Neural crest cell (in vitro differentiated cells): ENCODE data around the gene SH3BP5L. TPM values are rescaled to one million over a fixed set of nuclear protein-coding genes. Genes with fewer than 3 reads are reported as not detected.

ENCODE experiments used
- DNase-seq: peaks from one replicate; pipeline ENCODE4 v3.0.0; 2021; ENCODE audit warnings: low read depth, mixed read lengths, low spot score
- H3K27ac Mint-ChIP-seq: one replicate; pipeline ENCODE4 v1.8.0; 2021; ENCODE audit warnings: mild to moderate bottlenecking, mixed read lengths; ENCODE audit not compliant: unreplicated experiment
- H3K27me3 Mint-ChIP-seq: 2 replicates; pipeline ENCODE4 v1.8.0; 2021; ENCODE audit warnings: low read depth, mild to moderate bottlenecking, mixed read lengths
- H3K36me3 Mint-ChIP-seq: 2 replicates; pipeline ENCODE4 v1.8.0; 2021; ENCODE audit warnings: low read depth, mild to moderate bottlenecking, mixed read lengths
- H3K4me1 Mint-ChIP-seq: 2 replicates; pipeline ENCODE4 v1.8.0; 2021; ENCODE audit warnings: mixed read lengths
- H3K4me3 Mint-ChIP-seq: one replicate; pipeline ENCODE4 v1.8.0; 2021; ENCODE audit warnings: mild to moderate bottlenecking, mixed read lengths
- H3K9me3 Mint-ChIP-seq: 2 replicates; pipeline ENCODE4 v1.8.0; 2021; ENCODE audit warnings: mixed read lengths
- total RNA-seq: library from RNA; stranded (reverse); gene quantifications from 2 replicates; pipeline ENCODE4 v1.2.1, GENCODE V29; 2021
- TF ChIP-seq, protein P1 (sequence below): fragments of 200-600 bp; sonication (generic); conservative IDR thresholded peaks from 2 replicates; pipeline ENCODE4 v1.5.0; 2021; ENCODE audit warnings: antibody characterized with exemption, mild to moderate bottlenecking

Gene SH3BP5L
- total RNA-seq, 1 donor from 2014 or later, result 28.9 TPM

DNA sequence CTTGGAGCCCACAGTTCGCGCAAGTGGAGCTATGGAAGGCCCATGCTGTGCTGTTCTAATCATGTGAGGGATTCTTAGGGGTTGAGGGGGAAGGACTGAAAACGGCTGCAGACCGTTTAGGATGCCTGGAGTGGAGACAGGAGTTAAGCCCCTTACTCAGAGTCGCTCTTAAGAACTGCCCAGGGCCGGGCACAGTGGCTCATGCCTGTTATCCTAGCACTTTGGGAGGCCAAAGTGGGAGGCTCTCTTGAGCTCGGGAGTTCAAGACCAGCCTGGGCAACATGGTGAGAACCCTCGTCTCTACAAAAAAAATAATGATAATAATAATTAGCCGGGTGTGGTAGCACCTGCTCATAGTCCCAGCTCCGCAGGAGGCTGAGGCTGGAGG, 13.4 kb upstream of the SH3BP5L start:
- Mint-ChIP-seq H3K27ac (peak overlapping the region; percentile 98), H3K4me3 (no peak overlapping the region), H3K27me3 (no peaks in the 10 kb centered on the region), H3K4me1 (peaks cover 21% of the 10 kb centered on the region), H3K36me3 (no peaks in the 10 kb centered on the region), H3K9me3 (no peaks in the 10 kb centered on the region)
- DNase-seq, result no peak
- TF ChIP-seq, protein P1, sequence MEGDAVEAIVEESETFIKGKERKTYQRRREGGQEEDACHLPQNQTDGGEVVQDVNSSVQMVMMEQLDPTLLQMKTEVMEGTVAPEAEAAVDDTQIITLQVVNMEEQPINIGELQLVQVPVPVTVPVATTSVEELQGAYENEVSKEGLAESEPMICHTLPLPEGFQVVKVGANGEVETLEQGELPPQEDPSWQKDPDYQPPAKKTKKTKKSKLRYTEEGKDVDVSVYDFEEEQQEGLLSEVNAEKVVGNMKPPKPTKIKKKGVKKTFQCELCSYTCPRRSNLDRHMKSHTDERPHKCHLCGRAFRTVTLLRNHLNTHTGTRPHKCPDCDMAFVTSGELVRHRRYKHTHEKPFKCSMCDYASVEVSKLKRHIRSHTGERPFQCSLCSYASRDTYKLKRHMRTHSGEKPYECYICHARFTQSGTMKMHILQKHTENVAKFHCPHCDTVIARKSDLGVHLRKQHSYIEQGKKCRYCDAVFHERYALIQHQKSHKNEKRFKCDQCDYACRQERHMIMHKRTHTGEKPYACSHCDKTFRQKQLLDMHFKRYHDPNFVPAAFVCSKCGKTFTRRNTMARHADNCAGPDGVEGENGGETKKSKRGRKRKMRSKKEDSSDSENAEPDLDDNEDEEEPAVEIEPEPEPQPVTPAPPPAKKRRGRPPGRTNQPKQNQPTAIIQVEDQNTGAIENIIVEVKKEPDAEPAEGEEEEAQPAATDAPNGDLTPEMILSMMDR, result no peak

DNA sequence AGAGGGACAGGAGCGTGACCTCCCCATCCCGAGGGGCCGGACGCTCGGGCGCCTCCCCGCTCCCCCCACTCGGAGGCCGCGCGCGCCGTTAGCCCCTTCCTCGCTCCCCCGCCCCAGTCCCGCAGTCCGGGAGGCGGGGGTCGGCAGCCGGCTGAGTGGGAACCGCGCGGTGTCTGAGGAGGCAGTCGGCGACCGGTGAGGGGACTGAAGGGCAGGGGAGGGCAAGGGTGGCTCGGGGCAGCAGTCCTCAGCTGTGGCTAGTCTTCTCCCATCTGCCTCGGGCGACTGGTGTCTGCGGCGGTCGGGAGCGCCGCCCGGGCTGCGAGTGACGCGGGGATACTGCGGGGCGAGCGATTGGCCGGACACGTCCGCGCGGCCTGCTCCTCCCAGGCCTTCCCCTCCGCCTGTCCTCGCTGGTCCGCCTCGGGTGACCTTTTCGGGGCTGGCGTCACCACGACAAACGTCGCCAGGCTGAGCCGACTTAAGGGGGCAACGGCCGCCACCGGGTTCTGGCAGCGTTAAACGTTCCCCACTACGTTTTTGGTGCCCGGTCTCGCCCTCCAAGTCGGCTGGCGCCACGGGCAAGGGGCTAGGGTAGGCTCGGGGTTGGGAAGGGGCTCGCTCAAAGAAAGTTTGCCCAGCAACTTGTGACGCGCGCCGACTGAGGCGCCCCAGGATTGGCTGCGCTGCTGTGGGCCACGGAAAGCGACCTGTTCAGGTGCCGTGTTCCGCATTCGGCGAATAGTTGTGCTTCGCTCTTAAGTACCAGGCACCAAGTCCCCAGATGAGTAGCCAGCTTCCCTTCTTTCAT, 12.8 kb upstream of the SH3BP5L start:
- no peaks in the 10 kb centered on the region for H3K9me3 Mint-ChIP-seq
- TF ChIP-seq, protein P1, result no peak
- H3K36me3 Mint-ChIP-seq, result no peaks in the 10 kb centered on the region
- peak overlapping the region; percentile 98 for H3K27ac Mint-ChIP-seq
- peak; percentile 77 for DNase-seq
- H3K4me3 Mint-ChIP-seq, result no peak overlapping the region
- H3K4me1 Mint-ChIP-seq, result peaks cover 21% of the 10 kb centered on the region
- no peaks in the 10 kb centered on the region for H3K27me3 Mint-ChIP-seq

DNA sequence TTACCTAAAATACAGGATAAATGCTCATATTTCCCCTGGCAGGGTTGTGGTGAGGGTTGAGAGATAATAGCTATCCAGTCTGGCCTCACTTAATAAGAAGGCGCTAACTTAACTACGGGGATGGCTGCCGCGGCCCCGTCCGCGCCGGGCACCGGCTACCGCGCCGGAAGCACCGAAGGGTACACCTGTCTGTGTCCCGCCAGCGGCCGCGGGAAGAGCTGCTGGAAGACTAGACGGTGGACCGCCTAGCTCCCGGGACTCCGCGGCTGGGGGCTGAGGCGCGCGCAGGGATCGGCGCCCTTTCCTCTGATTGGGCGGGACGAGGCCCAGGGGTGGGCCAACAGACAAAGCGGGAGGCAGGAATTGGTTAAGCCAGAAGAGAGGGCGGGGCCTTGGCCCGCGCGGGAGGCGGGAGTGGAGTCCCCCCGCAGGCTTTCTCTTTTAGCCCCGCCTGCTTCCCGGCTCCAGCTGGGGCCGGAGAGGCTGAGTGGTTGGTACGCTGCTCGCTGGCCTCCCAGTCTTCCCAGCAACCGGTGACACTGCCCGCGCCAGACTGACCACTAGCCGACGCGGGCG, 12.2 kb upstream of the SH3BP5L start, which contains the start of gene ZNF672:
TSS of gene ZNF672 (plus strand) at position 444 of the 576 bp plus-strand sequence. CDS start 9,051 bp downstream, outside the sequence.
- H3K36me3 Mint-ChIP-seq, result no peaks in the 10 kb centered on the region
- TF ChIP-seq, protein P1, result no peak
- peak; percentile 91 for DNase-seq
- peak within 1 kb of the TSS; percentile 98 for H3K27ac Mint-ChIP-seq
- peaks cover 21% of the 10 kb centered on the region for H3K4me1 Mint-ChIP-seq
- no peak within 1 kb of the TSS for H3K4me3 Mint-ChIP-seq
- H3K27me3 Mint-ChIP-seq, result no peaks in the 10 kb centered on the region
- H3K9me3 Mint-ChIP-seq, result no peaks in the 10 kb centered on the region

DNA sequence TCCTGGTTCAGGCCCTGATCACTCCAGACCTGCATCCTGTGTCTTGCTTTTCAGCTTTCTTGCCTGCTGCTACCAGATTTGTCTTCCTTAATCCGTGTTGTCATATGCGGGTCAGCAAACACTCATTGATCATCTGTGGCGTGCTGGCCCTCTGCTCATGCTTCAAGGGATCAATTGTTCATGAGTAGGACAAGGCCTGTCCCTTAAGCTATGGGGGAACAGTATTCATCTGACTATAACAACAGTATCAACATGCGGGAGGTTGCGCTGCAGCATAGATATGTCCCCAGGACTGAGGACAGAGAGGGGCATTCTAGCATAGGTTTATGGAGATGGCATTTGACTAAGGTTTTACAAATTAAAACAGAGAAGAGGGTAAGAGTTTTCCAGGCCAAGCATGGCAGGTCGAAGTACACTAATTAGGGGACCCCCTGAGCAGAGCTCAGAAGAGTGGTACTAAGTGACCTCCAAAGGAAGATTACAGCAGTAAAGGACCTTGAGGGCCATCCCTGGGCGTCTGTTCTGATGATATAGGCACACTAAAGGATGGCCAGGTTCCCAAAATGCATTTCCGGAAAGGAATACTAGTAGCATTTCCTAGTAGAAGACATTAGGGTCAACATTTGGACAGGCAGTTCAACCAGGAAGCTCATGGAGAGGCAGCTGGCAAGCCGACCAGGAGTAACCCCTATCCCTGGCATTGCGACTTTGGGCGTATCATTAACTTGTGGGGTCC, 11.5 kb upstream of the SH3BP5L start:
- Mint-ChIP-seq H3K4me3 (no peak overlapping the region), H3K27me3 (peaks cover 5% of the 10 kb centered on the region), H3K27ac (no peak overlapping the region), H3K9me3 (no peaks in the 10 kb centered on the region), H3K36me3 (no peaks in the 10 kb centered on the region), H3K4me1 (peaks cover 21% of the 10 kb centered on the region)
- TF ChIP-seq, protein P1, result no peak
- no peak for DNase-seq

DNA sequence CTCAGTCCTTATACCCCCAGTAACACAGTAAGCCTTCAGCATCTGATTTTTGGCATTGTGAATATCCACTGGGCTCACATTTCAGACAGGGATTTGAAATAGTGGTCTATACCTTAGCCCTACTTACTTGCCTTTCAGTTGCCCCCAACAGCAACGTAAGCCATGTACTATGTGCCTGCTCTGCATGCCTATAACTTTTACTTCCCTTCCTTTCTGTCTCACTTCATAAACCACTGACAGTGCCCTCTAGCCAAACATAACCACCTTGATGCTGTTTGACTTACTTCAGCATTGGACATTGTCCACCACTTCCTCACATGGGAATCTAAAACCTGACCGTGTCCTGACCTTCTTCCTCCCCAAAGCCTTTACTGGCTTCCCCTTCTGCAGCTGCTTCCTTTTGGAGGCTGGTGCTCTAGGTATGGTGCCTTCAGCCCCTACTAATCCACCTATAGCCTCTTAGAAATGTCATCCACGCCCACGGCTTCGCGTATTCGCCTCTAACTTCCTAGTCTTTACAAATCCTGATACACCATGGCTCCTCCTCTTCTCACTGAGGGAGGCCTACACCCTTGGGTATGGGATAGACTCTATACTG, 8.7 kb upstream of the SH3BP5L start:
- Mint-ChIP-seq H3K4me1 (peaks cover 4% of the 10 kb centered on the region), H3K27ac (no peak overlapping the region), H3K27me3 (peaks cover 19% of the 10 kb centered on the region), H3K36me3 (peaks cover 2% of the 10 kb centered on the region), H3K9me3 (no peaks in the 10 kb centered on the region), H3K4me3 (no peak overlapping the region)
- TF ChIP-seq, protein P1, result no peak
- DNase-seq, result no peak
